HG03575 (cell line): ENCODE results near the gene PRKAG2.

Experiments
- ATAC-seq: cut with Tn5 transposase; IDR thresholded peaks from one replicate; pipeline ENCODE4 v1.9.1; 2021; ENCODE audit not compliant: unreplicated experiment, insufficient number of reproducible peaks, low FRiP score; ENCODE audit errors: extremely low read depth

Gene PRKAG2

GRCh38 chr7:151857866-151858450 lies 19.0 kb downstream of the PRKAG2 start:
- ATAC-seq, result no peak

- ATAC-seq, result no peak
Measured at GRCh38 chr7:151857412-151857811, 19.5 kb downstream of the PRKAG2 start.

GRCh38 chr7:151856516-151856915 lies 20.4 kb downstream of the PRKAG2 start:
- no peak for ATAC-seq

- ATAC-seq, result no peak
Measured at GRCh38 chr7:151856098-151856497, 20.8 kb downstream of the PRKAG2 start.

GRCh38 chr7:151854720-151855071 lies 22.2 kb downstream of the PRKAG2 start:
- no peak for ATAC-seq

GRCh38 chr7:151853896-151854719 lies 22.8 kb downstream of the PRKAG2 start:
- ATAC-seq, result no peak

- ATAC-seq, result no peak
Measured at GRCh38 chr7:151852486-151853396, 24.2 kb downstream of the PRKAG2 start.

- ATAC-seq, result no peak
Measured at GRCh38 chr7:151851782-151852181, 25.1 kb downstream of the PRKAG2 start.

GRCh38 chr7:151851145-151851751 lies 25.7 kb downstream of the PRKAG2 start:
- ATAC-seq, result no peak

GRCh38 chr7:151850491-151851124 lies 26.3 kb downstream of the PRKAG2 start:
- ATAC-seq, result no peak

- ATAC-seq, result no peak
Measured at GRCh38 chr7:151849879-151850260, 27.0 kb downstream of the PRKAG2 start.

- ATAC-seq, result no peak
Measured at GRCh38 chr7:151849008-151849878, 27.7 kb downstream of the PRKAG2 start.

GRCh38 chr7:151847681-151848081 lies 29.2 kb downstream of the PRKAG2 start:
- ATAC-seq, result no peak

GRCh38 chr7:151847136-151847535 lies 29.8 kb downstream of the PRKAG2 start:
- ATAC-seq, result no peak

- no peak for ATAC-seq
Measured at GRCh38 chr7:151845412-151846205, 31.3 kb downstream of the PRKAG2 start.

GRCh38 chr7:151844825-151845200 lies 32.1 kb downstream of the PRKAG2 start:
- ATAC-seq, result no peak

GRCh38 chr7:151844071-151844824 lies 32.7 kb downstream of the PRKAG2 start:
- ATAC-seq, result no peak
